KMS-11 (cell line): ENCODE measurements around the gene TMOD2.

ENCODE experiments used
- H2AFZ ChIP-seq: fragments of 200-600 bp; sonication (generic); 2 replicates; pipeline ENCODE4 v1.6.1; 2016; ENCODE audit warnings: antibody characterized with exemption, mixed run types, low read depth
- H3K27ac ChIP-seq: fragments of 200-600 bp; sonication (generic); 2 replicates; pipeline ENCODE4 v1.6.1; 2016; ENCODE audit warnings: mild to moderate bottlenecking, mixed run types
- H3K27me3 ChIP-seq: fragments of 200-600 bp; sonication (generic); 2 replicates; pipeline ENCODE4 v1.6.1; 2017; ENCODE audit warnings: mild to moderate bottlenecking, low read depth, mixed run types, moderate library complexity; ENCODE audit not compliant: insufficient read depth
- H3K36me3 ChIP-seq: fragments of 200-600 bp; sonication (generic); 2 replicates; pipeline ENCODE4 v1.6.1; 2017; ENCODE audit warnings: mild to moderate bottlenecking, mixed run types; ENCODE audit not compliant: insufficient read depth
- H3K4me1 ChIP-seq: fragments of 200-600 bp; sonication (generic); 2 replicates; pipeline ENCODE4 v1.6.1; 2016; ENCODE audit warnings: mild to moderate bottlenecking, low read depth, mixed run types; ENCODE audit not compliant: poor library complexity, severe bottlenecking
- H3K4me2 ChIP-seq: fragments of 200-600 bp; sonication (generic); 2 replicates; pipeline ENCODE4 v1.7.0; 2016; ENCODE audit warnings: mild to moderate bottlenecking, mixed run types
- H3K4me3 ChIP-seq: fragments of 200-600 bp; sonication (generic); IDR thresholded peaks from 2 replicates; pipeline ENCODE4 v1.6.1; 2017; ENCODE audit warnings: low read depth, low read length, mixed read lengths; ENCODE audit not compliant: insufficient read depth
- H3K79me2 ChIP-seq: fragments of 200-600 bp; sonication (generic); 2 replicates; pipeline ENCODE4 v1.6.1; 2016; ENCODE audit warnings: low read depth, mixed run types; ENCODE audit not compliant: insufficient read depth
- H3K9ac ChIP-seq: fragments of 200-600 bp; sonication (generic); 2 replicates; pipeline ENCODE4 v1.6.1; 2016; ENCODE audit warnings: mild to moderate bottlenecking, mixed run types
- H4K20me1 ChIP-seq: fragments of 200-600 bp; sonication (generic); 2 replicates; pipeline ENCODE4 v1.6.1; 2016; ENCODE audit warnings: mild to moderate bottlenecking, mixed run types; ENCODE audit not compliant: insufficient read depth
- CTCF ChIP-seq: fragments of 200-600 bp; sonication (generic); conservative IDR thresholded peaks from 2 replicates; pipeline ENCODE4 v1.6.1; 2017; ENCODE audit warnings: low read depth, mild to moderate bottlenecking, antibody characterized with exemption, low read length, moderate library complexity, mixed read lengths

The TMOD2 gene

GRCh38 chr15:51796847-51797401 lies 45.5 kb downstream of the TMOD2 start:
- H3K27me3 ChIP-seq: no peaks in the 10 kb centered on the region
- TF ChIP-seq CTCF: no peak
- no peak overlapping the region for H2AFZ ChIP-seq
- H3K27ac ChIP-seq: no peak overlapping the region
- H3K9ac ChIP-seq: no peak overlapping the region
- no peak overlapping the region for H3K4me2 ChIP-seq
- H3K79me2 ChIP-seq: no peaks in the 10 kb centered on the region
- H3K4me3 ChIP-seq: no peak overlapping the region
- peaks cover 13% of the 10 kb centered on the region for H3K4me1 ChIP-seq
- H3K36me3 ChIP-seq: no peaks in the 10 kb centered on the region
- no peaks in the 10 kb centered on the region for H4K20me1 ChIP-seq

GRCh38 chr15:51798281-51798680 lies 46.9 kb downstream of the TMOD2 start:
- Histone ChIP-seq H3K4me2 (no peak overlapping the region), H2AFZ (no peak overlapping the region), H3K9ac (no peak overlapping the region), H3K79me2 (no peaks in the 10 kb centered on the region), H4K20me1 (no peaks in the 10 kb centered on the region), H3K27ac (no peak overlapping the region), H3K4me1 (peaks cover 13% of the 10 kb centered on the region), H3K36me3 (no peaks in the 10 kb centered on the region), H3K4me3 (no peak overlapping the region), H3K27me3 (no peaks in the 10 kb centered on the region)
- no peak for TF ChIP-seq CTCF

- Histone ChIP-seq H3K27ac (no peak overlapping the region), H3K4me3 (no peak overlapping the region)
- TF ChIP-seq CTCF: no peak
Measured at GRCh38 chr15:51799282-51800252, 48.2 kb downstream of the TMOD2 start.

GRCh38 chr15:51801391-51801835 lies 50.0 kb downstream of the TMOD2 start:
- Histone ChIP-seq H3K9ac (no peak overlapping the region), H3K27me3 (no peaks in the 10 kb centered on the region), H4K20me1 (no peaks in the 10 kb centered on the region), H3K27ac (no peak overlapping the region), H3K4me1 (peaks cover 13% of the 10 kb centered on the region), H3K4me2 (no peak overlapping the region), H3K79me2 (no peaks in the 10 kb centered on the region), H2AFZ (no peak overlapping the region), H3K4me3 (no peak overlapping the region), H3K36me3 (no peaks in the 10 kb centered on the region)
- peak; percentile 62 for TF ChIP-seq CTCF

More at GRCh38 chr15:51799282-51800252, 48.2 kb downstream of the TMOD2 start:
- H3K27me3 ChIP-seq: no peaks in the 10 kb centered on the region
- H3K4me2 ChIP-seq: no peak overlapping the region
- H3K36me3 ChIP-seq: no peaks in the 10 kb centered on the region
- H4K20me1 ChIP-seq: no peaks in the 10 kb centered on the region
- no peaks in the 10 kb centered on the region for H3K79me2 ChIP-seq
- H2AFZ ChIP-seq: no peak overlapping the region
- no peak overlapping the region for H3K9ac ChIP-seq
- peaks cover 13% of the 10 kb centered on the region for H3K4me1 ChIP-seq
